ENCODE measurements around the gene SYT1. TPM values are rescaled to one million over a fixed set of nuclear protein-coding genes. Genes with fewer than 3 reads are reported as not detected.

The SYT1 gene
- total and polyA plus RNA-seq, 4 donors: 38.0 to 113 (median 97.8) TPM

- H3K4me3 ChIP-seq (ENCODE audit: low read depth, low read length): no peak overlapping the region
- 28% methylated on average over 2 of the region's 4 CpGs for WGBS (ENCODE audit: insufficient coverage)
These were observed 402.0 kb downstream of the SYT1 start for GRCh38 chr12:79266343-79267144.

GRCh38 chr12:79267580-79267979, 403.0 kb downstream of the SYT1 start:
- Histone ChIP-seq H3K9me3 (ENCODE audit: control insufficient read depth, insufficient read depth, low read length) (no peaks in the 10 kb centered on the region), H3K27ac (ENCODE audit: low read depth, low read length) (no peak overlapping the region), H3K27me3 (ENCODE audit: control insufficient read depth, insufficient read depth, low read length) (no peaks in the 10 kb centered on the region), H3K4me1 (ENCODE audit: control insufficient read depth, insufficient read depth, low read length) (no peaks in the 10 kb centered on the region), H3K4me3 (ENCODE audit: low read depth, low read length) (no peak overlapping the region), H3K36me3 (ENCODE audit: control insufficient read depth, insufficient read depth, low read length) (no peaks in the 10 kb centered on the region)
- no peak for DNase-seq (ENCODE audit: low read depth in 4 of 6, low spot score in 6 of 6)
- 80% methylated on average over 2 of the region's 2 CpGs for WGBS (ENCODE audit: insufficient coverage)

More at GRCh38 chr12:79266343-79267144, 402.0 kb downstream of the SYT1 start:
- no peaks in the 10 kb centered on the region for H3K9me3 ChIP-seq (ENCODE audit: control insufficient read depth, insufficient read depth, low read length)
- no peaks in the 10 kb centered on the region for H3K36me3 ChIP-seq (ENCODE audit: control insufficient read depth, insufficient read depth, low read length)
- peak in 1 of 6 donors; percentile 48 for DNase-seq (ENCODE audit: low read depth in 4 of 6, low spot score in 6 of 6)
- no peak overlapping the region for H3K27ac ChIP-seq (ENCODE audit: low read depth, low read length)
- no peaks in the 10 kb centered on the region for H3K4me1 ChIP-seq (ENCODE audit: control insufficient read depth, insufficient read depth, low read length)
- no peaks in the 10 kb centered on the region for H3K27me3 ChIP-seq (ENCODE audit: control insufficient read depth, insufficient read depth, low read length)

GRCh38 chr12:79274501-79275064, 410.0 kb downstream of the SYT1 start:
- no peak overlapping the region for H3K27ac ChIP-seq (ENCODE audit: low read depth, low read length)

GRCh38 chr12:79275631-79276030, 411.1 kb downstream of the SYT1 start:
- Histone ChIP-seq H3K4me3 (ENCODE audit: low read depth, low read length) (no peak overlapping the region), H3K4me1 (ENCODE audit: control insufficient read depth, insufficient read depth, low read length) (no peaks in the 10 kb centered on the region), H3K27ac (ENCODE audit: low read depth, low read length) (no peak overlapping the region), H3K36me3 (ENCODE audit: control insufficient read depth, insufficient read depth, low read length) (no peaks in the 10 kb centered on the region), H3K27me3 (ENCODE audit: control insufficient read depth, insufficient read depth, low read length) (no peaks in the 10 kb centered on the region), H3K9me3 (ENCODE audit: control insufficient read depth, insufficient read depth, low read length) (no peaks in the 10 kb centered on the region)
- 92% methylated on average over 2 of the region's 2 CpGs for WGBS (ENCODE audit: insufficient coverage)
- no peak for DNase-seq (ENCODE audit: low read depth in 4 of 6, low spot score in 6 of 6)

More at GRCh38 chr12:79274501-79275064, 410.0 kb downstream of the SYT1 start:
- Histone ChIP-seq H3K36me3 (ENCODE audit: control insufficient read depth, insufficient read depth, low read length) (no peaks in the 10 kb centered on the region), H3K4me1 (ENCODE audit: control insufficient read depth, insufficient read depth, low read length) (no peaks in the 10 kb centered on the region), H3K9me3 (ENCODE audit: control insufficient read depth, insufficient read depth, low read length) (no peaks in the 10 kb centered on the region), H3K27me3 (ENCODE audit: control insufficient read depth, insufficient read depth, low read length) (no peaks in the 10 kb centered on the region), H3K4me3 (ENCODE audit: low read depth, low read length) (no peak overlapping the region)
- 72% methylated on average over 4 of the region's 4 CpGs for WGBS (ENCODE audit: insufficient coverage)
- no peak for DNase-seq (ENCODE audit: low read depth in 4 of 6, low spot score in 6 of 6)

GRCh38 chr12:79283364-79283763, 418.8 kb downstream of the SYT1 start:
- Histone ChIP-seq H3K27ac (ENCODE audit: low read depth, low read length) (no peak overlapping the region), H3K4me1 (ENCODE audit: control insufficient read depth, insufficient read depth, low read length) (no peaks in the 10 kb centered on the region), H3K4me3 (ENCODE audit: low read depth, low read length) (no peak overlapping the region), H3K27me3 (ENCODE audit: control insufficient read depth, insufficient read depth, low read length) (no peaks in the 10 kb centered on the region), H3K36me3 (ENCODE audit: control insufficient read depth, insufficient read depth, low read length) (no peaks in the 10 kb centered on the region), H3K9me3 (ENCODE audit: control insufficient read depth, insufficient read depth, low read length) (peaks cover 2% of the 10 kb centered on the region)
- DNase-seq (ENCODE audit: low read depth in 4 of 6, low spot score in 6 of 6): no peak
- whole genome bisulfite sequencing (ENCODE audit: insufficient coverage): no CpG with 5 or more reads among the region's 2 CpGs

GRCh38 chr12:79288911-79289310, 424.3 kb downstream of the SYT1 start:
- Histone ChIP-seq H3K4me3 (ENCODE audit: low read depth, low read length) (no peak overlapping the region), H3K36me3 (ENCODE audit: control insufficient read depth, insufficient read depth, low read length) (no peaks in the 10 kb centered on the region), H3K9me3 (ENCODE audit: control insufficient read depth, insufficient read depth, low read length) (no peaks in the 10 kb centered on the region), H3K4me1 (ENCODE audit: control insufficient read depth, insufficient read depth, low read length) (no peaks in the 10 kb centered on the region), H3K27me3 (ENCODE audit: control insufficient read depth, insufficient read depth, low read length) (no peaks in the 10 kb centered on the region), H3K27ac (ENCODE audit: low read depth, low read length) (no peak overlapping the region)
- WGBS (ENCODE audit: insufficient coverage): no CpG with 5 or more reads among the region's 3 CpGs
- DNase-seq (ENCODE audit: low read depth in 4 of 6, low spot score in 6 of 6): no peak

- peak in 1 of 6 donors; percentile 46 for DNase-seq (ENCODE audit: low read depth in 4 of 6, low spot score in 6 of 6)
- H3K27ac ChIP-seq (ENCODE audit: low read depth, low read length): no peak overlapping the region
- WGBS (ENCODE audit: insufficient coverage): no CpG with 5 or more reads among the region's 3 CpGs
These were observed 427.1 kb downstream of the SYT1 start for GRCh38 chr12:79291711-79292110.

GRCh38 chr12:79294590-79294989, 430.0 kb downstream of the SYT1 start:
- H3K4me1 ChIP-seq (ENCODE audit: control insufficient read depth, insufficient read depth, low read length): no peaks in the 10 kb centered on the region
- no peak overlapping the region for H3K4me3 ChIP-seq (ENCODE audit: low read depth, low read length)
- DNase-seq (ENCODE audit: low read depth in 4 of 6, low spot score in 6 of 6): no peak
- H3K36me3 ChIP-seq (ENCODE audit: control insufficient read depth, insufficient read depth, low read length): no peaks in the 10 kb centered on the region
- H3K9me3 ChIP-seq (ENCODE audit: control insufficient read depth, insufficient read depth, low read length): no peaks in the 10 kb centered on the region
- H3K27ac ChIP-seq (ENCODE audit: low read depth, low read length): no peak overlapping the region
- no peaks in the 10 kb centered on the region for H3K27me3 ChIP-seq (ENCODE audit: control insufficient read depth, insufficient read depth, low read length)
- no CpG with 5 or more reads among the region's 2 CpGs for WGBS (ENCODE audit: insufficient coverage)

More at GRCh38 chr12:79291711-79292110, 427.1 kb downstream of the SYT1 start:
- Histone ChIP-seq H3K4me1 (ENCODE audit: control insufficient read depth, insufficient read depth, low read length) (no peaks in the 10 kb centered on the region), H3K36me3 (ENCODE audit: control insufficient read depth, insufficient read depth, low read length) (no peaks in the 10 kb centered on the region), H3K9me3 (ENCODE audit: control insufficient read depth, insufficient read depth, low read length) (no peaks in the 10 kb centered on the region), H3K4me3 (ENCODE audit: low read depth, low read length) (no peak overlapping the region), H3K27me3 (ENCODE audit: control insufficient read depth, insufficient read depth, low read length) (no peaks in the 10 kb centered on the region)

GRCh38 chr12:79295572-79295971, 431.0 kb downstream of the SYT1 start:
- Histone ChIP-seq H3K4me1 (ENCODE audit: control insufficient read depth, insufficient read depth, low read length) (no peaks in the 10 kb centered on the region), H3K36me3 (ENCODE audit: control insufficient read depth, insufficient read depth, low read length) (no peaks in the 10 kb centered on the region), H3K9me3 (ENCODE audit: control insufficient read depth, insufficient read depth, low read length) (no peaks in the 10 kb centered on the region), H3K27me3 (ENCODE audit: control insufficient read depth, insufficient read depth, low read length) (no peaks in the 10 kb centered on the region), H3K4me3 (ENCODE audit: low read depth, low read length) (no peak overlapping the region), H3K27ac (ENCODE audit: low read depth, low read length) (no peak overlapping the region)
- no peak for DNase-seq (ENCODE audit: low read depth in 4 of 6, low spot score in 6 of 6)

DNA sequence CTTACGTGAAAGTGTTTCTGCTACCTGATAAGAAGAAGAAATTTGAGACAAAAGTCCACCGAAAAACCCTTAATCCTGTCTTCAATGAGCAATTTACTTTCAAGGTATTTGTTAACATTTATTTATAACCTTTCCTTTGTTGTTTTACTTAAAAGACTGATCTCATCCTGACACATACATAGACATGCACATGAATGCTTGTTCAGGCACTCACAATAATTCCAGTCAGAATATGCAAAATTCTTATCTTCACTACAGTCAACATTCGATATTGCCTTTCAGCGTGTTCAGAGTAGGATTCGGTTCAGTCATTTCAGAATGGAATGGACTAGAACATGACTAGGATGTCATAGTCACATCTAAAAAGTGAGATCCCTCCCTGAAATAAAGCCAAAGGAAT, 431.6 kb downstream of the SYT1 start:
- no peaks in the 10 kb centered on the region for H3K27me3 ChIP-seq (ENCODE audit: control insufficient read depth, insufficient read depth, low read length)
- no peak for DNase-seq (ENCODE audit: low read depth in 4 of 6, low spot score in 6 of 6)
- H3K9me3 ChIP-seq (ENCODE audit: control insufficient read depth, insufficient read depth, low read length): no peaks in the 10 kb centered on the region
- no peak overlapping the region for H3K4me3 ChIP-seq (ENCODE audit: low read depth, low read length)
- no CpG with 5 or more reads among the region's 5 CpGs for WGBS (ENCODE audit: insufficient coverage)
- no peaks in the 10 kb centered on the region for H3K4me1 ChIP-seq (ENCODE audit: control insufficient read depth, insufficient read depth, low read length)
- no peaks in the 10 kb centered on the region for H3K36me3 ChIP-seq (ENCODE audit: control insufficient read depth, insufficient read depth, low read length)
- H3K27ac ChIP-seq (ENCODE audit: low read depth, low read length): no peak overlapping the region
